Dedifferentiated amniotic fluid mesenchymal stem cell (primary cell): ENCODE measurements around the gene PHF12.
"Not testable (repeated sequence)": the region's sequence is repeated elsewhere in the genome, so short reads cannot be mapped to it uniquely, and the experiment has no call there.

Source experiments
- DNase-seq: peaks from one replicate; pipeline ENCODE4 v3.0.0-alpha.2; 2016; ENCODE audit errors: extremely low spot score

PHF12 gene

GRCh38 chr17:28934508-28934907 lies 16.8 kb downstream of the PHF12 start:
- not testable (repeated sequence) for DNase-seq

GRCh38 chr17:28929787-28930186 lies 21.5 kb downstream of the PHF12 start:
- DNase-seq, result no peak

GRCh38 chr17:28928061-28928460 lies 23.3 kb downstream of the PHF12 start:
- DNase-seq, result no peak

DNA sequence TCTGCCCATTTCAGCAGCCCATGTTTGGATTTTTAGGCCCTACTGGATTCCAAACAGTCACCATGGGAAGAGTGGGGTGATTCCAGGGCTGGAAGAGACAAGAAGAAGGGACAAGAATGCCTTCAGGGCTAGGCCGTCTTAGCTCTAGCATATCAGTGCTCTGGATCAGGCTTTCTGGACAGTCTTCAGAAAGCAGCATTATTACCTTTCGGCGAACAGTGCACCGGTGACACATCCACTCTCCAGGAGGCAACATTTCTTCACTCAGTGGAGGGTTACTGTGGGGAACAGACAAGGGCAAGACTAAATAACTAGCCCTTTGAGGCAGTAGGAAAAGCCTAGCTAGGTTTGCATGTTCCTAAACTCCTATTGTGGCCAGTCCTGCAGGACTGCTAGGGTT lies 24.5 kb downstream of the PHF12 start:
- DNase-seq, result no peak

DNA sequence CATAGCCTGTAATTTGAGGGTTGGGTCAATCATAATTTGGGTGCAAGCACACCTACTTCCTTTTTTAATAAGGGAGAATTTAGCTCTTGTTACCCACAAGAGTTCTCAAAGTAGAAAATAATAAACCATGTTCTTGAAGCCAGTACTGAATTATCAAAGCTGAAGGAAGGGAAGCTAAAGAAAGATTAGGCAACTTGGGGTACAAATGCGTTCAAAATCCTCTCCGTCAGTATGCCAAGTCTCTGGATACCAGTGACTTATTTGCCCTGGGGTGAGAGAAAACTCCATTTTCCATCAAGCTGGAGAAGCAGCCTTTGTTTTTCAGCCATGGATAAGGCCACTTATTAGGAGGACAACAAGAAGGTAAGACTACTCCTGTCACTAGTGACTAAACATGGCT lies 25.0 kb downstream of the PHF12 start:
- no peak for DNase-seq

- DNase-seq, result no peak
Observed at GRCh38 chr17:28925912-28926365, 25.4 kb downstream of the PHF12 start.

DNA sequence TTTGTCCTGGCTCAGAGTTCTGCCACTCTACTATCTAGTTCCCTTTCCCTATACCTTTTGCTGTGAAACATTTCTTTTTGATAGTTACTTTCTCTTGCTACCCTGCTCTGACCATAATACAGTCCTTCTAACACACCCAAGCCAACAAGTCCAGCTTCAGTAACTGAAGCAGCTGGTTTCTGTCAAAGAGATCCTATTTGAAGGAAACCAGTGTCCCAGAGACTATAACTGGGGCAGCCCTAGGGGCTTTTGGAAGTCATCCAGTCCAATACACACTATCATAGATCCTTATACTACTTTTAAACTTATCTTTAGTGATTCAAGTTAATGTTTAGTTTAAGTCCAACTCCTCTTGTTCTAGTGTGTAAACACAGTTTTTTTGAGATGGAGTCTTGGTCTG lies 31.1 kb downstream of the PHF12 start:
- no peak for DNase-seq

DNA sequence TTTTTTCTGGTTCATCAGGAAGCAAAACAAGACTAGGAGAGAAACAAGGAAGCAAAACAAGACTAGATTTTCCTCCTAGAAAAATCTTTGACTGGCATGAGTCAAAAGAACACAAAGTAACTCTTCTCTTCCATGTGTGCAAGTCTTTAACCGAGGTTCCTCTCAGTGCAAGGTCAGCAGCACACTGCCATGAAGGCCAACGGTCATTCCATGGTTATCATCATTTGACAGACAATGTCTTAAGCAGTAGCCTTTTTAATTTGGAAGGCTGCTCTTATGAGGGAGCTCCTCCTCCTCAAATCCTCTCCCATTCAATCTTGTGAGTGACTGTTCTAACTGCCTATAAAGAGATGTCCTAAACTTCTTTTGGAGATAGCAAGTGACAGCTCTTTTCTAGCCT lies 33.0 kb downstream of the PHF12 start:
- DNase-seq, result no peak

DNA sequence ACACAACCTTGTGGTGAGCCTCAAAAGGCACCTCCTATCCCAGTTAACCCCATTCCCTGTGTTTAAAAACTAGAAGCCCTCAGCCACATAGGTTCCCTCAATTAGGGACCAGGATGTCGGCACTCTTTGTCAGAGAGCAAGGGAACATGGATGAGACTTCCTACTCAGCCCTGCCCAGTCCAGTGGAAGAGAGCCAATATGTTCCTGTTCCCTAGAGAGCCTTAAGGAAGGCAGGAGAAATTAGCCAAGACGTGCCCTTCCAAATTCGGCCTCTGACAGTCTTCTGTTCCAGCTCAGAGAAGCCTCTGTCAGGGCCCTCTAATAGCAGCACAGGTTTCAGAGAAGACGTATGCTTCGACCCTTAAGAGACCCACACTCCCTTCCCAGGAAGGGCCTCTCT lies 33.9 kb downstream of the PHF12 start:
- no peak for DNase-seq

DNA sequence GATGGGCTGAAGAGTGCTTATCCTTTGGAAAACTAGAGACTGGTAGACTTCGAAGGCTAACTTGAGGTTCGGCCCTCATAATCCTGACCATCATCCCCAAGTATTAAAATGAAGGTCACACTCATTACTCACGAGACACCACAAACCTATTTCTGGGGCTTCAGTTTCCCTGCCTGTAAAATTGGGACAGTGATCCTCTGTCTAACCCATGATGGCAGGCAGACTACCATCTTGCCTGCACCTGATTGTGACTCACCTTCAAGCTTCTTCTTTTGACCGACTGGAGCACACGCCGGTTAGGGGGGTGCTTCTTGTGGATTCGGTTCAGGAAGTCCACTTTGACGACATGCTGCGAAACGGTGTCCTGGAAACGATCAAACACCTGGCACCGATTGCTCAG lies 34.3 kb downstream of the PHF12 start:
- no peak for DNase-seq

- DNase-seq, result peak; percentile 48
Observed at GRCh38 chr17:28916302-28916934, 34.9 kb downstream of the PHF12 start.

- DNase-seq, result no peak
Observed at GRCh38 chr17:28912938-28913333, 38.4 kb downstream of the PHF12 start.

DNA sequence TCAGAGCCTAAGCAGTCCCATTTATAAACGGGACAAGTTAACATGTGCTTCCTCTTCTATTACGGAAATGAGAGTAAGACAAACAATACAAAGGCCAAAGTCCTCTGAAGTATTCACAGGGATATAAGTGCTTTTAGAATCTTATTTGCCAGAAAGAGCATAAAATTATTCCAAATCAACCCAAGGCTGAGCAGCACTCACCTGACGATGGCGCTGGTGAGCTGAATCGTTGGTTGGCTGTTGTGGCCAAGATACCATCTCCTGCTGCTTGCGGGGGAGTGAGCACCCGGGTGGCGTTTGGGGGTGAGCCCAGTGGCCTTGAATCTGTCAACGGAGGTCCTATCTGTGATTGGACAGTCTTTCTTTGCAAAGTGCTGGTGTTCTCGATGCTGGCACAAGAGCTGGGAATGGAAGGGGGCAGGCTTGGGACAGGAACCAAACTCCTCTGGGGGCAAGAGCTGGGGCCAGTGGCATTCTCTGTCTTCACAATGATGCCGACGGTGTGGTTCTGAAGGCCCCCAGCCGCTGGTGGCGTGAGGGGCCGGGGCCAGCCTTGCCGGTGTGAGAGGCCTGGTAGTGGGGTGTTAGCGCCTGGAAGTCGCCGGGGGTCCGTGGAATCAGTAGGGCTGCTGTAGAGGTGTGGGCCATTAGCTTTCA lies 38.9 kb downstream of the PHF12 start:
- DNase-seq, result no peak

GRCh38 chr17:28911411-28912045 lies 39.8 kb downstream of the PHF12 start:
- no peak for DNase-seq

GRCh38 chr17:28910534-28910933 lies 40.8 kb downstream of the PHF12 start:
- no peak for DNase-seq

- DNase-seq, result peak; percentile 76
Observed at GRCh38 chr17:28908640-28909167, 42.6 kb downstream of the PHF12 start.

DNA sequence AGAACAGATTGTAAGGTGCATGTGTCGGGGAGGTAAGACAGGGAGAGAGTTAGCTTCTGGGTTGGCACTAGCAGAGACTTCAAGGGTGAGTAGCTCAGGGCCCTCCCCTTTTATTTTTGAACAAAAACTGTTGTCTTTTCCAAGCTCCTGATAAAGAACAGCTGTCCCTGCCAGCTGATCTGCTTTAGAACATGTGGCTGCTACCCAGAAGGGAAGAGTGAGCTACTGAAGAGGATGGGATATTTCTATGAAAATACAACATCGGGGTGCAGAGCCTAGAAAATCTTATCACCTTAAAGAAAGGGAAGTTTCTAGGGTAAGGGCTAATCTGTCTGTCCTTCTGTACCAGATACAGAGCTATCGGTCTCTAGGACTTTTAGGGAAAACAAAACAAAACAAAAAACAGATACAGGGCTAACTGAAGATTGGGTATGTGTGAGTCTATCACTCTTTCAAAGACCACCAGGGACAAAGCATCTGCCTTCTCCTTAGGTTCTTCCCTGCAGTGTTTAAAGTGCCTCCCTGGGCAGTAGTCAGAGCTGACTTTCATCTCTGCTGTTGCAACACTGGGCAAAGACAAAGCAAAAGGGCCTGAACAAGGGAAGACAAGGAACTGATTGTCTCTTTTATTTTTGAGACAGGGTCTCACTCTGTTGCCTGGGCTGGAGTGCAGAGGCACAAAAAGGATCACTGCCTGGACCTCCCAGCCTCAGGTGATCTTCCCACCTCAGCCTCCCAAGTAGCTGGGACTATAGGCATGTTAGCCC lies 43.4 kb downstream of the PHF12 start:
- DNase-seq, result no peak

DNA sequence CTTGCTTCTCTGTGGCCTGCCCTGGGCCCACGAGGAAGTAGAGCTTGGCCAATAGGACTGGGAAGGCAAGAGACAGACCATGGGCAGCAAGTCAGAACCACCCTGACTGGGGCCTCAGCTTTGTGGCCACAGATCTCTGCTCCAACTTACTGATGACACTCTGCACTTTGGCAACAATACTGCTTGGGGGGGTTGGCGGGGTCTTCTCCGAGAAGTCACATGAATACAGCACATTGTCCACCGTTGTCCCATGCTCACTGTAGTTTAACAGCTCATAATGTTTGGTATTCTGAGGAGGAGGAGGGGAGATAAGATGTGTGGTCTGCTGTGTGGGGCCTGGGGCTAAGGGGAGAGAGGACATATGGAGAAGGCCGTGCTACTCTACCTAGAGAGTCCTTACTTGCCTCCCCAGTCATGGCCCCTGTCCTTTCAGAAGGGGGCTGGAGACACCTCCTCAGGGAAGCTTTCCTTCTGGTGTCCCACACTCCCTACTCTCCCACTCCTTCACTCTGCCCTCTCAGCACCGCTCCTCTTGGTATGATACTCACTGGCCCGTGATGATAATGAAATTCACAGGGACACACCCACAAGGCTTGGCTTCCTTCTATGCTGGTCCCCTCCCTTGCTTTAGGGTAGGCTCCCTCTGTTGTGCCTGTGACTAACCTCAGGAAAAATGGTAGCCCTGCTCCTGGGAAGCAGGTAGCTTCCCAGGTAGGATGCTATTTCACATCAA lies 44.4 kb downstream of the PHF12 start:
- no peak for DNase-seq

DNA sequence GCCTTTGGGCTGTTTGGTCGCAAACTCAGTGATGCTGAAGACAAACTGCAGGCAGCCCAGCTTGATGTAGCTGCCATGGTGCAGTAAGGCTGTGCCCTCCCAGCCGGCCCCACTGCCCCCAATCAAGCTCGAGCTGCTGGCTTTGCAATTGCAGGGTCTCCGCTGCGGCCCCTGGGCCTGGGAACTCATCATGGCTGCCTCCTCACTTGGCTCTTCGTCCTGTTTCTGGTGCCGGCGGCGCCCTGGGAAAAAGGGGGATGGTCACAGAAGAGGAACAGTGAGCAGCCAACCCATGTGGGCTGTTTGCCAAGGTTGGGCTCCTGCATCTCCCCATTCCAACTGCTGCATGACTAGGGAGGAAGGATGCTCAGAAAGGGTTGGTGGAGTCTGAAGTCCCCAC lies 45.0 kb downstream of the PHF12 start:
- DNase-seq, result no peak

GRCh38 chr17:28904800-28905199 lies 46.5 kb downstream of the PHF12 start:
- DNase-seq, result no peak

DNA sequence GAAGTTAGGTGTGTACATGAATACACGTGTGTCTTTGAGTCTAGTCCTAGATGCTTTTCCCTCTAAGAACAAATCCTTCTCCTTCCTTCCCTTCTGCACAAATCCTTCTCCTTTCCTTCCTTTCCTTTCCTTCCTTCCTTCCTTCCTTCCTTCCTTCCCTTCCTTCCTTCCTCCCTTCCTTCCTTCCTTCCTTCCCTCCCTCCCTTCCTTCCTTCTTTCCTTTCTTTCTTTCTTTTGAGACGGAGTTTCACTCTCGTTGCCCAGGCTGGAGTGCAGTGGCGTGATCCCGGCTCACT lies 47.8 kb downstream of the PHF12 start:
- not testable (repeated sequence) for DNase-seq
